M059J (cell line): ENCODE data around the gene RNF43. TPM values are rescaled to one million over a fixed set of nuclear protein-coding genes. Genes with fewer than 3 reads are reported as not detected.

Experiments used
- total RNA-seq: library from RNA; depleted of rRNA; stranded (reverse); fragments of >200 nt; shearing (Covaris generic); gene quantifications from 2 replicates; pipeline ENCODE4 v1.2.3, GENCODE V29; 2014; rRNA removed

The RNF43 gene
- total RNA-seq, 1 experiment from 2014 or later: 0.17 TPM

Other genes starting within 250 kb of the RNF43 start
- not detected in 2 replicates for gene EPX, start 224.8 kb downstream of the RNF43 start, total RNA-seq
- 8.1 and 13.8 TPM in 2 replicates for gene MKS1, start 198.3 kb downstream of the RNF43 start, total RNA-seq
- gene LPO, start 178.9 kb downstream of the RNF43 start, total RNA-seq: not detected in 2 replicates
- gene MPO, start 136.6 kb downstream of the RNF43 start, total RNA-seq: not detected in 2 replicates
- gene TSPOAP1, start 88.7 kb downstream of the RNF43 start, total RNA-seq: 0.22 and 0.47 TPM in 2 replicates
- 64.3 and 71.6 TPM in 2 replicates for gene SUPT4H1, start 65.3 kb downstream of the RNF43 start, total RNA-seq
- not detected in 2 replicates for gene HSF5, start 70.9 kb upstream of the RNF43 start, total RNA-seq
- 24.4 and 32.5 TPM in 2 replicates for gene MTMR4, start 97.1 kb upstream of the RNF43 start, total RNA-seq